Measurements from ENCODE around the gene VWA1. TPM values are rescaled to one million over a fixed set of nuclear protein-coding genes. Genes with fewer than 3 reads are reported as not detected.

The VWA1 gene
- total RNA-seq, 1 experiment from 2014 or later, result 35.5 TPM

DNA sequence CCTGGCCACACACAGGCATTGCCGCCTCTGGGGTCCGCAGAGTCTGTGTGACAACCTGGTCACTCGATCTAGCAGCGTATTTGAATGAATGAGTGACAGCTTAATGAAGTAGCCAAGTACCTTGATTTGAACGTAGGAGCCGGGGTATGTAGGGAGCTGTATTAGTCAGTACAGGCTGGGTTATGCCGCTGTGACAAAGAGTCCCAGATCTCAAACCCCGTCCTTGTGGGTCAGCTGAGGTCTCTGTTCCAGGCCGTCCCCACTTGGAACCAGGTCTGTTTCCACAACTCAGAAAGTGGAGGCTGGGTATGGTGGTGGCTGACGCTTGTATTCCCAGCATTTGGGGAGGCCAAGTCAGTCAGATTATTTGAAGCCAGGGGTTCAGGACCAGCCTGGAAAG lies 56.1 kb downstream of the VWA1 start:
- H3K9me3 Mint-ChIP-seq, result peaks cover 7% of the 10 kb centered on the region; the same call in 1 of the 2 replicates
- TF ChIP-seq, protein P1, sequence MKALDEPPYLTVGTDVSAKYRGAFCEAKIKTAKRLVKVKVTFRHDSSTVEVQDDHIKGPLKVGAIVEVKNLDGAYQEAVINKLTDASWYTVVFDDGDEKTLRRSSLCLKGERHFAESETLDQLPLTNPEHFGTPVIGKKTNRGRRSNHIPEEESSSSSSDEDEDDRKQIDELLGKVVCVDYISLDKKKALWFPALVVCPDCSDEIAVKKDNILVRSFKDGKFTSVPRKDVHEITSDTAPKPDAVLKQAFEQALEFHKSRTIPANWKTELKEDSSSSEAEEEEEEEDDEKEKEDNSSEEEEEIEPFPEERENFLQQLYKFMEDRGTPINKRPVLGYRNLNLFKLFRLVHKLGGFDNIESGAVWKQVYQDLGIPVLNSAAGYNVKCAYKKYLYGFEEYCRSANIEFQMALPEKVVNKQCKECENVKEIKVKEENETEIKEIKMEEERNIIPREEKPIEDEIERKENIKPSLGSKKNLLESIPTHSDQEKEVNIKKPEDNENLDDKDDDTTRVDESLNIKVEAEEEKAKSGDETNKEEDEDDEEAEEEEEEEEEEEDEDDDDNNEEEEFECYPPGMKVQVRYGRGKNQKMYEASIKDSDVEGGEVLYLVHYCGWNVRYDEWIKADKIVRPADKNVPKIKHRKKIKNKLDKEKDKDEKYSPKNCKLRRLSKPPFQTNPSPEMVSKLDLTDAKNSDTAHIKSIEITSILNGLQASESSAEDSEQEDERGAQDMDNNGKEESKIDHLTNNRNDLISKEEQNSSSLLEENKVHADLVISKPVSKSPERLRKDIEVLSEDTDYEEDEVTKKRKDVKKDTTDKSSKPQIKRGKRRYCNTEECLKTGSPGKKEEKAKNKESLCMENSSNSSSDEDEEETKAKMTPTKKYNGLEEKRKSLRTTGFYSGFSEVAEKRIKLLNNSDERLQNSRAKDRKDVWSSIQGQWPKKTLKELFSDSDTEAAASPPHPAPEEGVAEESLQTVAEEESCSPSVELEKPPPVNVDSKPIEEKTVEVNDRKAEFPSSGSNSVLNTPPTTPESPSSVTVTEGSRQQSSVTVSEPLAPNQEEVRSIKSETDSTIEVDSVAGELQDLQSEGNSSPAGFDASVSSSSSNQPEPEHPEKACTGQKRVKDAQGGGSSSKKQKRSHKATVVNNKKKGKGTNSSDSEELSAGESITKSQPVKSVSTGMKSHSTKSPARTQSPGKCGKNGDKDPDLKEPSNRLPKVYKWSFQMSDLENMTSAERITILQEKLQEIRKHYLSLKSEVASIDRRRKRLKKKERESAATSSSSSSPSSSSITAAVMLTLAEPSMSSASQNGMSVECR (CRISPR knock-in tag; IDR thresholded peaks at IDR 0.05; ENCODE audit: borderline replicate concordance), result no peak
- no peak for TF ChIP-seq TP53 (CRISPR knock-in tag; IDR thresholded peaks at IDR 0.05)
- TF ChIP-seq GABPB1 (CRISPR knock-in tag; IDR thresholded peaks at IDR 0.05), result no peak
- TF ChIP-seq SOX15 (CRISPR knock-in tag; IDR thresholded peaks at IDR 0.05), result no peak
- TF ChIP-seq ERG (CRISPR knock-in tag; IDR thresholded peaks at IDR 0.05), result no peak
- no peak for TF ChIP-seq ELF4 (CRISPR knock-in tag; IDR thresholded peaks at IDR 0.05; ENCODE audit: low read depth)
- TF ChIP-seq USF1 (CRISPR knock-in tag; IDR thresholded peaks at IDR 0.05), result no peak
- no peak for TF ChIP-seq JAZF1 (CRISPR knock-in tag; IDR thresholded peaks at IDR 0.05)
- ATAC-seq, result no peak
- H3K4me1 Mint-ChIP-seq, result no peaks in the 10 kb centered on the region
- no peaks in the 10 kb centered on the region for H3K27me3 Mint-ChIP-seq (ENCODE audit: low read depth)
- ChIA-PET CTCF (interaction anchor here (0.9 to 1.7 kb wide), 2 partner anchors 9 to 13 kb away, joined by 3 to 5 read pairs; no protein-coding TSS in a partner anchor), POLR2A (no interaction called here)
- no peak for DNase-seq (ENCODE audit: low spot score)
- no peak overlapping the region for H3K27ac Mint-ChIP-seq
- peaks cover 47% of the 10 kb centered on the region for H3K36me3 Mint-ChIP-seq
- no peak overlapping the region for H3K4me3 Mint-ChIP-seq

Other genes with a start within 250 kb of the VWA1 start
- 0.83 to 1.2 TPM (median 1.1 TPM) in 3 replicates for gene TNFRSF18, start 229.1 kb upstream of the VWA1 start, total RNA-seq (2021)
- 0.18 to 0.33 TPM in 2 of 3 replicates, not detected in the other for gene TNFRSF4, start 221.5 kb upstream of the VWA1 start, total RNA-seq (2021)
- 92.3 to 105 TPM (median 101 TPM) in 3 replicates for gene SDF4, start 203.7 kb upstream of the VWA1 start, total RNA-seq (2021)
- 18.8 to 21.4 TPM (median 20.0 TPM) in 3 replicates for gene B3GALT6, start 203.5 kb upstream of the VWA1 start, total RNA-seq (2021)
- 8.5 to 10.3 TPM (median 8.5 TPM) in 3 replicates for gene C1QTNF12, start 189.0 kb upstream of the VWA1 start, total RNA-seq (2021)
- gene UBE2J2, start 161.8 kb upstream of the VWA1 start, total RNA-seq (2021), result 62.6 to 72.2 TPM (median 65.6 TPM) in 3 replicates
- 4.7 to 8.5 TPM (median 6.4 TPM) in 3 replicates for gene SCNN1D, start 155.3 kb upstream of the VWA1 start, total RNA-seq (2021)
- 25.1 to 42.2 TPM (median 30.7 TPM) in 3 replicates for gene ACAP3, start 127.8 kb upstream of the VWA1 start, total RNA-seq (2021)
- 42.5 to 51.5 TPM (median 43.6 TPM) in 3 replicates for gene PUSL1, start 127.1 kb upstream of the VWA1 start, total RNA-seq (2021)
- 144 to 170 TPM (median 160 TPM) in 3 replicates for gene INTS11, start 111.0 kb upstream of the VWA1 start, total RNA-seq (2021)
- gene CPTP, start 110.9 kb upstream of the VWA1 start, total RNA-seq (2021), result 10.3 to 14.4 TPM (median 12.3 TPM) in 3 replicates
- 0.18 to 0.22 TPM (median 0.21 TPM) in 3 replicates for gene TAS1R3, start 104.4 kb upstream of the VWA1 start, total RNA-seq (2021)
- gene DVL1, start 86.3 kb upstream of the VWA1 start, total RNA-seq (2021), result 74.1 to 91.4 TPM (median 77.3 TPM) in 3 replicates
- gene MXRA8, start 77.1 kb upstream of the VWA1 start, total RNA-seq (2021), result 6.7 to 11.2 TPM (median 10.7 TPM) in 3 replicates
- 238 to 268 TPM (median 250 TPM) in 3 replicates for gene AURKAIP1, start 60.5 kb upstream of the VWA1 start, total RNA-seq (2021)
- 117 to 142 TPM (median 117 TPM) in 3 replicates for gene CCNL2, start 36.4 kb upstream of the VWA1 start, total RNA-seq (2021)
- 126 to 156 TPM (median 134 TPM) in 3 replicates for gene MRPL20, start 28.4 kb upstream of the VWA1 start, total RNA-seq (2021)
- gene ANKRD65, start 14.4 kb upstream of the VWA1 start, total RNA-seq (2021), result 1.6 to 2.8 TPM (median 1.9 TPM) in 3 replicates
- gene ATAD3C, start 14.0 kb downstream of the VWA1 start, total RNA-seq (2021), result 0.60 to 0.94 TPM (median 0.61 TPM) in 3 replicates
- 47.9 to 63.6 TPM (median 48.5 TPM) in 3 replicates for gene ATAD3B, start 36.1 kb downstream of the VWA1 start, total RNA-seq (2021)
- 56.1 to 71.2 TPM (median 58.7 TPM) in 3 replicates for gene ATAD3A, start 76.5 kb downstream of the VWA1 start, total RNA-seq (2021)
- 6.6 to 8.8 TPM (median 8.0 TPM) in 3 replicates for gene TMEM240, start 104.9 kb downstream of the VWA1 start, total RNA-seq (2021)
- gene SSU72, start 139.2 kb downstream of the VWA1 start, total RNA-seq (2021), result 150 to 158 TPM (median 150 TPM) in 3 replicates
- 30.4 to 37.5 TPM (median 34.9 TPM) in 3 replicates for gene FNDC10, start 164.4 kb downstream of the VWA1 start, total RNA-seq (2021)
- 90.6 to 120 TPM (median 113 TPM) in 3 replicates for gene MIB2, start 179.8 kb downstream of the VWA1 start, total RNA-seq (2021)
- gene MMP23B, start 196.5 kb downstream of the VWA1 start, total RNA-seq (2021), result 20.0 to 28.1 TPM (median 27.1 TPM) in 3 replicates
- gene CDK11B, start 223.3 kb downstream of the VWA1 start, total RNA-seq (2021), result 39.5 to 41.2 TPM (median 40.7 TPM) in 3 replicates